Mesothelial cell of epicardium (in vitro differentiated cells): ENCODE data around the gene OR2H2. TPM values are rescaled to one million over a fixed set of nuclear protein-coding genes. Genes with fewer than 3 reads are reported as not detected.

Experiments used
- DNase-seq, 2 experiments: peaks; one replicate each; pipeline ENCODE4 v3.0.0; 2021; ENCODE audit warnings: low spot score in 2 of 2; ENCODE audit not compliant: unreplicated experiment in 2 of 2
- H3K27ac Mint-ChIP-seq: 2 replicates; pipeline ENCODE4 v1.8.0; 2021; ENCODE audit warnings: mixed read lengths
- H3K27me3 Mint-ChIP-seq: 2 replicates; pipeline ENCODE4 v1.8.0; 2021; ENCODE audit warnings: low read depth, mixed read lengths
- H3K36me3 Mint-ChIP-seq: 2 replicates; pipeline ENCODE4 v1.8.0; 2021; ENCODE audit warnings: mixed read lengths
- H3K4me1 Mint-ChIP-seq: 2 replicates; pipeline ENCODE4 v1.8.0; 2021; ENCODE audit warnings: mixed read lengths
- H3K4me3 Mint-ChIP-seq: 2 replicates; pipeline ENCODE4 v1.8.0; 2021; ENCODE audit warnings: mild to moderate bottlenecking, moderate library complexity, mixed read lengths
- H3K9me3 Mint-ChIP-seq: 2 replicates; pipeline ENCODE4 v1.8.0; 2021; ENCODE audit warnings: mixed read lengths
- CTCF ChIP-seq: fragments of 200-600 bp; sonication (generic); IDR thresholded peaks from one replicate; pipeline ENCODE4 v1.5.0; 2021; ENCODE audit warnings: antibody characterized with exemption; ENCODE audit not compliant: unreplicated experiment
- total RNA-seq: library from RNA; stranded (reverse); gene quantifications from 3 replicates; pipeline ENCODE4 v1.2.1, GENCODE V29; 2021

The OR2H2 gene
- total RNA-seq, 1 donor from 2014 or later: not detected

DNA sequence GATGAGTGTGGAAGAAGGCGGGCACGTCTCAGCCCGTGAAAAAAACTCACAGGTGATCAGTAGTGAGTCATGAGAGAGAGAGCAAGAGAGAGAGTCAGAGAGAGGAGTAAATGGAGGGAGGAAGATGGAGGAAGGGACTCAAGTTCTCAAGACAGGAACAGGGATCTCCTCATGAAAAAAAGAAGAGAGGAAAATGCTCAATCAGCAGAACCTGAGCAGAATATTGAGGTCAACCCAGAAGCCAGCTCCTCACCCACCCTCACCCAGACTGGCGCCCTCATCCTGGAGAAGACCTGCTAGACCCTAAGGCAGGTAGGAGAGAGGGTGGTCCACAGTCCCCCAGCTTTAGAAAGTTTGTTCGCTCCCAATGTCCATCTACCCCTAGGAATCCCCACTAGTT lies 30.2 kb upstream of the OR2H2 start:
- H3K4me3 Mint-ChIP-seq: no peak overlapping the region
- H3K4me1 Mint-ChIP-seq: peaks cover 8% of the 10 kb centered on the region
- TF ChIP-seq CTCF: no peak
- H3K9me3 Mint-ChIP-seq: no peaks in the 10 kb centered on the region
- H3K27me3 Mint-ChIP-seq: peaks cover 99% of the 10 kb centered on the region
- no peaks in the 10 kb centered on the region for H3K36me3 Mint-ChIP-seq
- no peak overlapping the region for H3K27ac Mint-ChIP-seq
- no peak for DNase-seq

DNA sequence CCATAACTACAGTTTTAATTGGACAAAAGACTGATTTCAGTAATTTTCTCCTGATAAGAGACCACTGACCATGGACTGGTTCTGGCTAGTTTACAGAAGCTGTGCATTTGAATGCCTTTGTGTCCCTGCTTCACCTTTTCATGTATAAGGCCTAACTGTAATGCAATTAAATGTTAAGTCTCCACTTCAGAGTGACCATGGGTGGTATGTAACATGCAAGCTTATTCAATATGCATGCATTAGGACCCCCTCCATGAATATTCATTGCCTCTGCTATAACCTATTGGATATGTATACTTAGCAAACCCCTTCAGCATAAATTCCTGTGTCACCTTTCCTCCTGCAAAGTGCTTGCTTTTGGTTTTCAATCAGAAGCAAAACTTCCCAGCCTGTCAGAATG lies 27.6 kb upstream of the OR2H2 start:
- Mint-ChIP-seq H3K36me3 (no peaks in the 10 kb centered on the region), H3K9me3 (no peaks in the 10 kb centered on the region), H3K4me1 (peaks cover 8% of the 10 kb centered on the region), H3K27me3 (peaks cover 89% of the 10 kb centered on the region), H3K4me3 (no peak overlapping the region), H3K27ac (no peak overlapping the region)
- TF ChIP-seq CTCF: no peak
- DNase-seq: no peak

DNA sequence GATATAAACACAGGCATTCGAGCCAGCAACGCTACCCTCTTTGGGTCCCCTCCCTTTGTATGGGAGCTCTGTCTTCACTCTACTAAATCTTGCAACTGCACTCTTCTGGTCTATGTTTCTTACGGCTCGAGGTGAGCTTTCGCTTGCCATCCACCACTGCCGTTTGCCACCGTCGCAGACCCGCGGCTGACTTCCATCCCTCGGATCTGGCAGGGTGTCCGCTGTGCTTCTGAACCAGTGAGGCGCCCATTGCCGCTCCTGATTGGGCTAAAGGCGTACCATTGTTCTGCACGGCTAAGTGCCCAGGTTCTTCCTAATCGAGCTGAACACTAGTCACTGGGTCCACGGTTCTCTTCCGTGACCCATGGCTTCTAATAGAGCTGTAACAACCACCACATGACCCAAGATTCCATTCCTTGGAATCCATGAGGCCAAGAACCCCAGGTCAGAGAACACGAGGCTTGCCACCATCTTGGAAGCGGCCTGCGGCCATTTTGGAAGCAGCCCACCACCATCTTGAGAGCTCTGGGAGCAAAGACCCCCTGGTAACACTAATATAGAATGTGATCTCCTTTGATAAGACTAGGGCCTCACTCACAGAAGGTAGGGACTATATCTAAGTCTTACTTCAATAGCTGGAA lies 26.4 kb upstream of the OR2H2 start:
- H3K27ac Mint-ChIP-seq: no peak overlapping the region
- H3K27me3 Mint-ChIP-seq: peaks cover 89% of the 10 kb centered on the region
- no peak for TF ChIP-seq CTCF
- peaks cover 4% of the 10 kb centered on the region for H3K4me1 Mint-ChIP-seq
- no peaks in the 10 kb centered on the region for H3K9me3 Mint-ChIP-seq
- H3K36me3 Mint-ChIP-seq: no peaks in the 10 kb centered on the region
- DNase-seq: no peak
- H3K4me3 Mint-ChIP-seq: no peak overlapping the region

DNA sequence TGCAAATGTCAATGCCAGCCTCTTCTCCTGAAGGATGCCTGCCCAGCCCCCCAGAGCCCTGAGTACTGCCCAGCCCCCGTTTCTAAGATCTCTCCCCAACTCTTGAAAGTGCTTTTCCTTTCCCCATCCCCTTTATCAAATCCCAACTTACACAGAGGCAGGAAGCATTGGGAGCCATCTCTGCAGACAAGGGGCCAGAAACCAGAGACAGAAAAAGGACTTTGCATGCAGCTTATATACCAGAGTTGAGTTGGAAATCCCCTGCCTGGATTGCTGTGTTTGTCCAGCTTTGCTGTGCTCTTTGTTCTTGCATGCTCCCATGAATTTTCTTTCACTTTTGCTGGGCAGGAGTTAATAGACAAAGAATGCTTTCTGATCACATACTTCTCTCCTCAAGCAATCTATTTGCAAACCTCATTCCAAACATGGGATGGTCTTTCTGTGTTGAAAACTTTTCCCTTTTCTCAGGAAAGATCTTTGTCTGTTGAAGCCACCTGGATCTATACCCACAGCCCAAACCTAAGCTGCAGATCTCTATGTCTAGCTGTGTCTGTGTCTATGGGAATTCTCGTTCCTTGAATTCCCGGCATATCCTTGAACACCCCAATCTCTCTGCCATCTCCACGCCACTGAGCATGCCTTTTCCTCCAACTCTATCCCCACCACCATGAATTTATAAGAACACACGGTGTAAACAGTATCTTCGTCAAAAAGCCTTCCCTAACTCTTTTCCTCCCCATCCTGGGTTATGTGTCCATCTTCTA lies 25.2 kb upstream of the OR2H2 start, which contains the start of gene UBD:
Gene UBD (minus strand): TSS at position 209 of the 764 bp plus-strand sequence. CDS start 31 bp downstream, at position 178.
- Mint-ChIP-seq H3K36me3 (no peaks in the 10 kb centered on the region), H3K4me1 (no peaks in the 10 kb centered on the region), H3K27ac (no peak within 1 kb of the TSS), H3K27me3 (peaks cover 80% of the 10 kb centered on the region), H3K4me3 (no peak within 1 kb of the TSS), H3K9me3 (no peaks in the 10 kb centered on the region)
- TF ChIP-seq CTCF: no peak
- DNase-seq: no peak

DNA sequence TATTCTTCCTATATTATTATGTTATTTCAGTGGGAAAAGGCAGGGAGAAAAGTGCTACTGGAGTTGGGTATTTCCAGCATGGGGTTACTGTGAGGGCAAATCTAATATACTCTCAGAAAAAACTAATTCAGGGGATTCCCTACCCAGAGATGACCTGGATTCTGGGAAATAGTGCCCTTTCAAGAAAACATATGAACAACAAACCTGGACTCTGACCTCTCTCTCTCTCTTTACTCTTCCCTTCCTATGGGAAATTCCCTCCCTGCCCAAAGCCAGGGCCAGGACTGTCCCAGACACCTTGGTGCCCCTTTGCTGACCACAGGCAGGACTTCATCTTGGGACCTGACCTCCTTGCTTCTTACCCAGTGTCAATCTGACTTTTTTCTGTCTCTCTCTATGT lies 23.8 kb upstream of the OR2H2 start:
- DNase-seq: no peak
- H3K36me3 Mint-ChIP-seq: no peaks in the 10 kb centered on the region
- TF ChIP-seq CTCF: no peak
- no peak overlapping the region for H3K4me3 Mint-ChIP-seq
- no peak overlapping the region for H3K27ac Mint-ChIP-seq
- H3K27me3 Mint-ChIP-seq: peaks cover 79% of the 10 kb centered on the region
- H3K4me1 Mint-ChIP-seq: no peaks in the 10 kb centered on the region
- H3K9me3 Mint-ChIP-seq: no peaks in the 10 kb centered on the region
